Measurements from ENCODE around the gene OAT.
"Not testable (repeated sequence)": the region's sequence is repeated elsewhere in the genome, so short reads cannot be mapped to it uniquely, and the experiment has no call there.

The OAT gene

DNA sequence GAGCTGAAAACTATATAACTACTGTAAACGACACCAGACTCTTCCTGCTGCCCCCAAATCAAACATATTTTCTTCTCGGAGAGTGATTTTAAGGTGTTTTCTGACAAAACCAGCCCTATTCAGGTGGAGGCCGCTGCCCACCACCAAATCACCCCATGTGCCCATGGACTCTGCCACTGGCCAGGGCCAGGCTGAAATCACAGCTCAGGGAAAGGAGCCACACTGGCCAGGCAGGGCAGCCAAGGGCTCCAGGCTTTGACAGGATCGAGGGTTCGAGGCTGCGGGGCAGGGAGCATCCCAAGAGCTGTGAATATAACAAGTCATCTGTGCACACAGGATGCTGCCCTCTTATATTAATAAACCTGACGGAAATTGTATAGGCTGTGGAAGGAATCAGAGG is 48.3 kb downstream of the OAT start:
- H3K4me3 Mint-ChIP-seq = no peak overlapping the region
- H3K27ac Mint-ChIP-seq = no peak overlapping the region
- TF ChIP-seq, protein P1, sequence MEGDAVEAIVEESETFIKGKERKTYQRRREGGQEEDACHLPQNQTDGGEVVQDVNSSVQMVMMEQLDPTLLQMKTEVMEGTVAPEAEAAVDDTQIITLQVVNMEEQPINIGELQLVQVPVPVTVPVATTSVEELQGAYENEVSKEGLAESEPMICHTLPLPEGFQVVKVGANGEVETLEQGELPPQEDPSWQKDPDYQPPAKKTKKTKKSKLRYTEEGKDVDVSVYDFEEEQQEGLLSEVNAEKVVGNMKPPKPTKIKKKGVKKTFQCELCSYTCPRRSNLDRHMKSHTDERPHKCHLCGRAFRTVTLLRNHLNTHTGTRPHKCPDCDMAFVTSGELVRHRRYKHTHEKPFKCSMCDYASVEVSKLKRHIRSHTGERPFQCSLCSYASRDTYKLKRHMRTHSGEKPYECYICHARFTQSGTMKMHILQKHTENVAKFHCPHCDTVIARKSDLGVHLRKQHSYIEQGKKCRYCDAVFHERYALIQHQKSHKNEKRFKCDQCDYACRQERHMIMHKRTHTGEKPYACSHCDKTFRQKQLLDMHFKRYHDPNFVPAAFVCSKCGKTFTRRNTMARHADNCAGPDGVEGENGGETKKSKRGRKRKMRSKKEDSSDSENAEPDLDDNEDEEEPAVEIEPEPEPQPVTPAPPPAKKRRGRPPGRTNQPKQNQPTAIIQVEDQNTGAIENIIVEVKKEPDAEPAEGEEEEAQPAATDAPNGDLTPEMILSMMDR (IDR thresholded peaks at IDR 0.05; ENCODE audit: unreplicated experiment in 3 of 3) = no peak
- H3K36me3 Mint-ChIP-seq (ENCODE audit: low read depth) = no peaks in the 10 kb centered on the region
- peaks cover 4% of the 10 kb centered on the region for H3K4me1 Mint-ChIP-seq
- H3K9me3 Mint-ChIP-seq = peaks cover 5% of the 10 kb centered on the region
- H3K27me3 Mint-ChIP-seq (ENCODE audit: low read depth) = peaks cover 31% of the 10 kb centered on the region

DNA sequence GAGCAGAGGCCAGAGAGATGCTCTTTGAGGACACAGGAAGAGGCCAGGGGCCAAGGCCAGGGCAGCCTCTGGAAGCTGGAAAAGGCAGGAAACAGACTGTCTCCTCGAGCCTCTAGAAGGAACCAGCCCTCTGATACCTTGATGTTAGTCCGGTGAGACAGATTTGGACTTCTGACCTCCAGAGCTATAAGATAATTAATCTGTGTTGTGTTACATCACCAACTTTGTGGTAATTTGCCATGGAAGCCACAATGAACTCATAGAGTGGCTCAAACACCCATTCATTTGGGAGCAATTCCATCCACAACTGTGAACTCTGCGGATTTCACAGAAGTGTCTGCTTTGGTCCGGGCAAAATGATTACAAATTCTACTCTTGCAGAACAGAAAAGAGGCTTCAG is 48.7 kb downstream of the OAT start:
- H3K9me3 Mint-ChIP-seq = peaks cover 5% of the 10 kb centered on the region
- peaks cover 4% of the 10 kb centered on the region for H3K4me1 Mint-ChIP-seq
- H3K27me3 Mint-ChIP-seq (ENCODE audit: low read depth) = peaks cover 31% of the 10 kb centered on the region
- H3K4me3 Mint-ChIP-seq = no peak overlapping the region
- no peak overlapping the region for H3K27ac Mint-ChIP-seq
- TF ChIP-seq, protein P1 (IDR thresholded peaks at IDR 0.05; ENCODE audit: unreplicated experiment in 3 of 3) = no peak
- H3K36me3 Mint-ChIP-seq (ENCODE audit: low read depth) = no peaks in the 10 kb centered on the region

DNA sequence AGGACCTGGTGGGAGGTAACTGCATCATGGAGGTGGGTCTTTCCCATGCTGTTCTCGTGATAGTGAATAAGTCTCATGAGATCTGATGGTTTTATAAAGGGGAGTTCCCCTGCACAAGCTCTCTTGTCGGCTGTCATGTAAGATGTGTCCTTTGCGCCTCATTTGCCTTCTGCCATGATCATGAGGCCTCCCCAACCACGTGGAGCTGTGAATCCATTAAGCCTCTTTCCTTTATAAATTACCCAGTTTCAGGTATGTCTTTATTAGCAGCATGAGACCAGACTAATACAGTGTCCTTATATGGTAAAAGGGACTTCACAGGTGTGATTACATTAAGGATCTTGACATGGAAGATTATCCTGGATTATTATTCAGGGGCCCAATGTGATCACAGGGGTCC is 49.2 kb downstream of the OAT start:
- not testable (repeated sequence) for H3K4me3 Mint-ChIP-seq; H3K27ac Mint-ChIP-seq; H3K36me3 Mint-ChIP-seq (ENCODE audit: low read depth); H3K4me1 Mint-ChIP-seq; H3K9me3 Mint-ChIP-seq
- H3K27me3 Mint-ChIP-seq (ENCODE audit: low read depth) = peaks cover 29% of the 10 kb centered on the region

DNA sequence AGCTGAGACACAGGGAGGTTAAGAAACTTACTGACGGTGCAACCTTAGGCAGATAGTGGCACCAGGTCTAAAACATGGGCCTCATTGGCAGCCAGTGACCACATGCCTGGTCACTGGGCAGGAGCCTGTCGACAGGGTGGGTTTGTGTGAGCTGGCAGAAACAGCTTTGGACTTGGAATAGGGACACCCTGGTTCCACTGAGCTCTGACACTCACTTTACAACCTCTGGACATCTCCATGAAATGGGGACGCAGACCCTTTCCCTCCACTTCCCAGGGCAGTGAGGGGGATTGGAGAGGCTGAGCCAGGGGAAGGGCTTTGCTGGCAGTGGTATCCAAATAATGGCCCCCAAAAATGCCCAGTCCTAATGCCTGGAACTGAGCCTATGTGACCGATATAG is 49.7 kb downstream of the OAT start:
- no peak overlapping the region for H3K4me3 Mint-ChIP-seq
- H3K4me1 Mint-ChIP-seq = peaks cover 4% of the 10 kb centered on the region
- peaks cover 5% of the 10 kb centered on the region for H3K9me3 Mint-ChIP-seq
- TF ChIP-seq, protein P1 (IDR thresholded peaks at IDR 0.05; ENCODE audit: unreplicated experiment in 3 of 3) = no peak
- no peak overlapping the region for H3K27ac Mint-ChIP-seq
- H3K27me3 Mint-ChIP-seq (ENCODE audit: low read depth) = peaks cover 26% of the 10 kb centered on the region
- H3K36me3 Mint-ChIP-seq (ENCODE audit: low read depth) = no peaks in the 10 kb centered on the region

DNA sequence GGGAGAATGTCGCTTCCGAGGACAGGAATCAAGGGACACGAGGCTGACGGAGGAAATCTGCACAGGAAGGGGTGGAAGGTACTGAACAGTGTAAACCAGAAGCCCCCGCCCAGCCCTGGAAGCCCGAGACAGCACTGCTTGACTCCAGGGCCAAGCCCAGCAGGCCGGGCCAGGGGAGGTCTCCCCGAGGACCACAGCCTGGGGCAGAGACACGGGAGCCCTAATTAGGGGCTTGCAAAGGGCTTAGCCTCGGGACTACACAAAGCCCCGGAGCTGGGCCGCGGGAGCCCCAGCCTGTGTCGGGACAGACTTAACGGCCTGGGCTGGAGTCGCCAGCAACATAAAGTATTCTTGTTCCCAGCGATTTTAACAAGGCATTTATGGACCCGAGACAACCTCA is 50.8 kb downstream of the OAT start:
- TF ChIP-seq, protein P1 (IDR thresholded peaks at IDR 0.05; ENCODE audit: unreplicated experiment in 3 of 3) = no peak
- H3K4me1 Mint-ChIP-seq = peaks cover 4% of the 10 kb centered on the region
- H3K27me3 Mint-ChIP-seq (ENCODE audit: low read depth) = peaks cover 34% of the 10 kb centered on the region
- no peaks in the 10 kb centered on the region for H3K36me3 Mint-ChIP-seq (ENCODE audit: low read depth)
- no peak overlapping the region for H3K27ac Mint-ChIP-seq
- peaks cover 5% of the 10 kb centered on the region for H3K9me3 Mint-ChIP-seq
- no peak overlapping the region for H3K4me3 Mint-ChIP-seq

DNA sequence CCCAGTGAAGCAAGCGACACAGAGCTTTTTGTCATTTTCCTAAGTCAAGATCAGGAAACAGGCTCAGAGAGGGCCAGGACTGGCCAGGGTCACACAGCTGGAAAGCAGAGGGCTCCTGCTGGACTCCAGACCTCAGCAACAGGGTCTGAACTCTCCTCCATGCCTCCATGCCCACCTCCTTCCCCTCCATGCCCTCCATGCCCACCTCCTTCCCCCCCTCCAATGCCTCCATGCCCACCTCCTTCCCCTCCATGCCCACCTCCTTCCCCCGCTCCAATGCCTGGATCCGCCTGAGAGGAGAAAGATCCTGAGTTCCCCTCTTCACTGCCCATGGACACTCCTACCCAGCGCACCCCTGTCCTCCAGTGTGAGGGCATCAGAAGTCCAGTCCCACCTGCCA is 51.3 kb downstream of the OAT start:
- TF ChIP-seq, protein P1 (IDR thresholded peaks at IDR 0.05; ENCODE audit: unreplicated experiment in 3 of 3) = no peak
- Mint-ChIP-seq H3K36me3 (ENCODE audit: low read depth) (no peaks in the 10 kb centered on the region), H3K9me3 (peaks cover 5% of the 10 kb centered on the region), H3K27ac (no peak overlapping the region), H3K27me3 (ENCODE audit: low read depth) (peaks cover 38% of the 10 kb centered on the region), H3K4me1 (peaks cover 4% of the 10 kb centered on the region), H3K4me3 (no peak overlapping the region)

Data from nephron (organoid).